ENCODE data around the gene CMTM6. TPM values are rescaled to one million over a fixed set of nuclear protein-coding genes. Genes with fewer than 3 reads are reported as not detected.
A peak's percentile ranks its signal among the peaks of the same experiment; 100 is the strongest.

CMTM6 gene
- total and polyA plus RNA-seq, 4 donors: 29.7 to 76.2 (median 48.2) TPM

- H3K27me3 ChIP-seq (ENCODE audit: control insufficient read depth, insufficient read depth, low read length): peaks cover 6% of the 10 kb centered on the region
- H3K36me3 ChIP-seq (ENCODE audit: control insufficient read depth, insufficient read depth, low read length): no peaks in the 10 kb centered on the region
- H3K4me1 ChIP-seq (ENCODE audit: control insufficient read depth, insufficient read depth, low read length): peaks cover 19% of the 10 kb centered on the region
- no peak overlapping the region for H3K27ac ChIP-seq (ENCODE audit: low read depth, low read length)
- 88% methylated on average over 4 of the region's 5 CpGs for WGBS (ENCODE audit: insufficient coverage)
- no peak overlapping the region for H3K4me3 ChIP-seq (ENCODE audit: low read depth, low read length)
- H3K9me3 ChIP-seq (ENCODE audit: control insufficient read depth, insufficient read depth, low read length): no peaks in the 10 kb centered on the region
- DNase-seq (ENCODE audit: low read depth in 4 of 6, low spot score in 6 of 6): no peak
These were observed 49.3 kb downstream of the CMTM6 start for GRCh38 chr3:32453346-32453745.

- 98% methylated on average over 4 of the region's 4 CpGs for WGBS (ENCODE audit: insufficient coverage)
- Histone ChIP-seq H3K4me1 (ENCODE audit: control insufficient read depth, insufficient read depth, low read length) (peaks cover 15% of the 10 kb centered on the region), H3K36me3 (ENCODE audit: control insufficient read depth, insufficient read depth, low read length) (no peaks in the 10 kb centered on the region), H3K9me3 (ENCODE audit: control insufficient read depth, insufficient read depth, low read length) (no peaks in the 10 kb centered on the region), H3K27ac (ENCODE audit: low read depth, low read length) (no peak overlapping the region), H3K27me3 (ENCODE audit: control insufficient read depth, insufficient read depth, low read length) (peaks cover 6% of the 10 kb centered on the region), H3K4me3 (ENCODE audit: low read depth, low read length) (no peak overlapping the region)
- no peak for DNase-seq (ENCODE audit: low read depth in 4 of 6, low spot score in 6 of 6)
These were observed 50.6 kb downstream of the CMTM6 start for GRCh38 chr3:32452009-32452408.

- WGBS (ENCODE audit: insufficient coverage): 55% methylated on average over 10 of the region's 12 CpGs
- no peaks in the 10 kb centered on the region for H3K36me3 ChIP-seq (ENCODE audit: control insufficient read depth, insufficient read depth, low read length)
- peak overlapping the region; percentile 6 for H3K27ac ChIP-seq (ENCODE audit: low read depth, low read length)
- peaks cover 15% of the 10 kb centered on the region for H3K4me1 ChIP-seq (ENCODE audit: control insufficient read depth, insufficient read depth, low read length)
- H3K4me3 ChIP-seq (ENCODE audit: low read depth, low read length): no peak overlapping the region
- peak in 2 of 6 donors; percentile 39 to 80 for DNase-seq (ENCODE audit: low read depth in 4 of 6, low spot score in 6 of 6)
- H3K9me3 ChIP-seq (ENCODE audit: control insufficient read depth, insufficient read depth, low read length): no peaks in the 10 kb centered on the region
- peaks cover 6% of the 10 kb centered on the region for H3K27me3 ChIP-seq (ENCODE audit: control insufficient read depth, insufficient read depth, low read length)
These were observed 51.5 kb downstream of the CMTM6 start for GRCh38 chr3:32450992-32451659.

- no peak for DNase-seq (ENCODE audit: low read depth in 4 of 6, low spot score in 6 of 6)
- H3K4me3 ChIP-seq (ENCODE audit: low read depth, low read length): no peak overlapping the region
- H3K9me3 ChIP-seq (ENCODE audit: control insufficient read depth, insufficient read depth, low read length): no peaks in the 10 kb centered on the region
- WGBS (ENCODE audit: insufficient coverage): 100% methylated on average over 1 of the region's 2 CpGs
- no peaks in the 10 kb centered on the region for H3K36me3 ChIP-seq (ENCODE audit: control insufficient read depth, insufficient read depth, low read length)
- H3K27ac ChIP-seq (ENCODE audit: low read depth, low read length): no peak overlapping the region
- H3K27me3 ChIP-seq (ENCODE audit: control insufficient read depth, insufficient read depth, low read length): peaks cover 6% of the 10 kb centered on the region
- peaks cover 15% of the 10 kb centered on the region for H3K4me1 ChIP-seq (ENCODE audit: control insufficient read depth, insufficient read depth, low read length)
These were observed 52.2 kb downstream of the CMTM6 start for GRCh38 chr3:32450426-32450825.

- Histone ChIP-seq H3K27me3 (ENCODE audit: control insufficient read depth, insufficient read depth, low read length) (peaks cover 6% of the 10 kb centered on the region), H3K9me3 (ENCODE audit: control insufficient read depth, insufficient read depth, low read length) (no peaks in the 10 kb centered on the region), H3K36me3 (ENCODE audit: control insufficient read depth, insufficient read depth, low read length) (no peaks in the 10 kb centered on the region), H3K4me1 (ENCODE audit: control insufficient read depth, insufficient read depth, low read length) (peaks cover 15% of the 10 kb centered on the region), H3K27ac (ENCODE audit: low read depth, low read length) (no peak overlapping the region), H3K4me3 (ENCODE audit: low read depth, low read length) (no peak overlapping the region)
- DNase-seq (ENCODE audit: low read depth in 4 of 6, low spot score in 6 of 6): peak in 1 of 6 donors; percentile 82
- WGBS (ENCODE audit: insufficient coverage): 70% methylated on average over 2 of the region's 3 CpGs
These were observed 53.0 kb downstream of the CMTM6 start for GRCh38 chr3:32449691-32450090.

- Histone ChIP-seq H3K36me3 (ENCODE audit: control insufficient read depth, insufficient read depth, low read length) (no peaks in the 10 kb centered on the region), H3K4me1 (ENCODE audit: control insufficient read depth, insufficient read depth, low read length) (peaks cover 15% of the 10 kb centered on the region), H3K27me3 (ENCODE audit: control insufficient read depth, insufficient read depth, low read length) (peaks cover 6% of the 10 kb centered on the region), H3K27ac (ENCODE audit: low read depth, low read length) (no peak overlapping the region), H3K4me3 (ENCODE audit: low read depth, low read length) (no peak overlapping the region), H3K9me3 (ENCODE audit: control insufficient read depth, insufficient read depth, low read length) (no peaks in the 10 kb centered on the region)
- 60% methylated on average over 12 of the region's 14 CpGs for WGBS (ENCODE audit: insufficient coverage)
- DNase-seq (ENCODE audit: low read depth in 4 of 6, low spot score in 6 of 6): no peak
These were observed 53.8 kb downstream of the CMTM6 start for GRCh38 chr3:32448686-32449474.

GRCh38 chr3:32447865-32448400 is 54.7 kb downstream of the CMTM6 start:
- no CpG with 5 or more reads among the region's 1 CpG for WGBS (ENCODE audit: insufficient coverage)
- peaks cover 6% of the 10 kb centered on the region for H3K27me3 ChIP-seq (ENCODE audit: control insufficient read depth, insufficient read depth, low read length)
- H3K36me3 ChIP-seq (ENCODE audit: control insufficient read depth, insufficient read depth, low read length): no peaks in the 10 kb centered on the region
- no peak for DNase-seq (ENCODE audit: low read depth in 4 of 6, low spot score in 6 of 6)
- H3K9me3 ChIP-seq (ENCODE audit: control insufficient read depth, insufficient read depth, low read length): no peaks in the 10 kb centered on the region
- H3K4me3 ChIP-seq (ENCODE audit: low read depth, low read length): no peak overlapping the region
- peaks cover 15% of the 10 kb centered on the region for H3K4me1 ChIP-seq (ENCODE audit: control insufficient read depth, insufficient read depth, low read length)
- H3K27ac ChIP-seq (ENCODE audit: low read depth, low read length): no peak overlapping the region

- Histone ChIP-seq H3K9me3 (ENCODE audit: control insufficient read depth, insufficient read depth, low read length) (no peaks in the 10 kb centered on the region), H3K27ac (ENCODE audit: low read depth, low read length) (no peak overlapping the region), H3K27me3 (ENCODE audit: control insufficient read depth, insufficient read depth, low read length) (no peaks in the 10 kb centered on the region), H3K4me1 (ENCODE audit: control insufficient read depth, insufficient read depth, low read length) (no peaks in the 10 kb centered on the region), H3K4me3 (ENCODE audit: low read depth, low read length) (no peak overlapping the region), H3K36me3 (ENCODE audit: control insufficient read depth, insufficient read depth, low read length) (no peaks in the 10 kb centered on the region)
- DNase-seq (ENCODE audit: low read depth in 4 of 6, low spot score in 6 of 6): no peak
- WGBS (ENCODE audit: insufficient coverage): no CpG with 5 or more reads among the region's 1 CpG
These were observed 59.2 kb downstream of the CMTM6 start for GRCh38 chr3:32443478-32443877.

GRCh38 chr3:32442766-32443165 is 59.9 kb downstream of the CMTM6 start:
- H3K4me1 ChIP-seq (ENCODE audit: control insufficient read depth, insufficient read depth, low read length): no peaks in the 10 kb centered on the region
- no peaks in the 10 kb centered on the region for H3K9me3 ChIP-seq (ENCODE audit: control insufficient read depth, insufficient read depth, low read length)
- no peaks in the 10 kb centered on the region for H3K36me3 ChIP-seq (ENCODE audit: control insufficient read depth, insufficient read depth, low read length)
- H3K27me3 ChIP-seq (ENCODE audit: control insufficient read depth, insufficient read depth, low read length): no peaks in the 10 kb centered on the region
- WGBS (ENCODE audit: insufficient coverage): 100% methylated on average over 1 of the region's 3 CpGs
- DNase-seq (ENCODE audit: low read depth in 4 of 6, low spot score in 6 of 6): no peak
- no peak overlapping the region for H3K27ac ChIP-seq (ENCODE audit: low read depth, low read length)
- H3K4me3 ChIP-seq (ENCODE audit: low read depth, low read length): no peak overlapping the region
